TTC549 (cell line): ENCODE data around the gene GJA4.
"Not testable (repeated sequence)": the region's sequence is repeated elsewhere in the genome, so short reads cannot be mapped to it uniquely, and the experiment has no call there.

Experiments used
- FAIRE-seq: peaks from 2 replicates; lab custom pipeline; 2012; peaks lifted over from hg19 to GRCh38; lab: Jason Lieb, UNC

Gene GJA4

GRCh38 chr1:34792424-34792823 is 375 bp upstream of the GJA4 start:
- FAIRE-seq: no peak

- no peak for FAIRE-seq
Observed at GRCh38 chr1:34794001-34794789, 1.4 kb downstream of the GJA4 start.

GRCh38 chr1:34794790-34795180 is 2.0 kb downstream of the GJA4 start:
- FAIRE-seq: no peak

- no peak for FAIRE-seq
Observed at GRCh38 chr1:34795916-34796315, 3.1 kb downstream of the GJA4 start.

GRCh38 chr1:34796990-34797389 is 4.2 kb downstream of the GJA4 start:
- no peak for FAIRE-seq

- no peak for FAIRE-seq
Observed at GRCh38 chr1:34800214-34800613, 7.4 kb downstream of the GJA4 start.

GRCh38 chr1:34803770-34804169 is 11.0 kb downstream of the GJA4 start:
- FAIRE-seq: no peak

- no peak for FAIRE-seq
Observed at GRCh38 chr1:34806396-34806795, 13.6 kb downstream of the GJA4 start.

GRCh38 chr1:34808051-34808810 is 15.4 kb downstream of the GJA4 start:
- FAIRE-seq: no peak

GRCh38 chr1:34810781-34811180 is 18.0 kb downstream of the GJA4 start:
- FAIRE-seq: not testable (repeated sequence)

GRCh38 chr1:34816332-34816731 is 23.5 kb downstream of the GJA4 start:
- no peak for FAIRE-seq

GRCh38 chr1:34816778-34817177 is 24.0 kb downstream of the GJA4 start:
- no peak for FAIRE-seq

GRCh38 chr1:34818862-34819261 is 26.1 kb downstream of the GJA4 start:
- FAIRE-seq: not testable (repeated sequence)

GRCh38 chr1:34822202-34822601 is 29.4 kb downstream of the GJA4 start:
- no peak for FAIRE-seq

GRCh38 chr1:34824817-34825454 is 32.1 kb downstream of the GJA4 start:
- FAIRE-seq: no peak

GRCh38 chr1:34825455-34826091 is 32.8 kb downstream of the GJA4 start:
- FAIRE-seq: no peak

- no peak for FAIRE-seq
Observed at GRCh38 chr1:34827341-34827941, 34.6 kb downstream of the GJA4 start.

- no peak for FAIRE-seq
Observed at GRCh38 chr1:34828611-34829010, 35.8 kb downstream of the GJA4 start.

GRCh38 chr1:34829250-34829649 is 36.5 kb downstream of the GJA4 start:
- FAIRE-seq: no peak

GRCh38 chr1:34831721-34832246 is 39.0 kb downstream of the GJA4 start:
- no peak for FAIRE-seq

GRCh38 chr1:34833711-34834110 is 40.9 kb downstream of the GJA4 start:
- no peak for FAIRE-seq
